NCI-H1048 (cell line): ENCODE measurements around the gene SLC49A3.

Experiments
- DNase-seq: peaks from one replicate; lab custom pipeline; 2025; lab: John Stamatoyannopoulos, UW

Gene SLC49A3

GRCh38 chr4:632196-632790, 56.7 kb downstream of the SLC49A3 start:
- DNase-seq, result no peak
